Muscle layer of duodenum (tissue), 2 donors: ENCODE measurements around the gene GNG12.

Experiments
- H3K27ac ChIP-seq: one replicate; pipeline ENCODE4 v1.7.0; 2013; ENCODE audit warnings: mild to moderate bottlenecking, low read length
- H3K27me3 ChIP-seq: one replicate; pipeline ENCODE4 v1.7.0; 2013; ENCODE audit warnings: low read depth, mild to moderate bottlenecking, control low read depth, low read length
- H3K36me3 ChIP-seq, 2 donors: one replicate each; pipeline ENCODE4 v1.7.0; 2013; ENCODE audit warnings: low read length in 2 of 2, control low read depth in 1 of 2, mild to moderate bottlenecking in 1 of 2; ENCODE audit not compliant: insufficient read depth in 2 of 2, control insufficient read depth in 1 of 2
- H3K4me1 ChIP-seq, 2 donors: one replicate each; pipeline ENCODE4 v1.7.0; 2013; ENCODE audit warnings: low read length in 2 of 2, mild to moderate bottlenecking in 2 of 2, control low read depth in 1 of 2, moderate library complexity in 1 of 2; ENCODE audit not compliant: insufficient read depth in 2 of 2, control insufficient read depth in 1 of 2
- H3K4me3 ChIP-seq, 2 donors: one replicate each; pipeline ENCODE4 v1.7.0; 2013; ENCODE audit warnings: low read length in 2 of 2, low read depth in 1 of 2, mild to moderate bottlenecking in 1 of 2
- H3K9me3 ChIP-seq, 2 donors: one replicate each; pipeline ENCODE4 v1.7.0; 2013; ENCODE audit warnings: low read length in 2 of 2, control low read depth in 1 of 2, mild to moderate bottlenecking in 1 of 2; ENCODE audit not compliant: control insufficient read depth in 1 of 2
- donor health status: healthy.

Gene GNG12

GRCh38 chr1:67856921-67857320, 23.7 kb upstream of the GNG12 start:
- no peaks in the 10 kb centered on the region for H3K36me3 ChIP-seq
- no peaks in the 10 kb centered on the region for H3K9me3 ChIP-seq
- H3K27ac ChIP-seq, result no peak overlapping the region
- no peak overlapping the region for H3K4me3 ChIP-seq
- H3K4me1 ChIP-seq, result peaks cover 0 to 11% of the 10 kb centered on the region in 2 donors
- H3K27me3 ChIP-seq, result no peaks in the 10 kb centered on the region

- Histone ChIP-seq H3K4me1 (peaks cover under 1 to 11% of the 10 kb centered on the region in 2 donors), H3K9me3 (no peaks in the 10 kb centered on the region), H3K27ac (no peak overlapping the region), H3K4me3 (no peak overlapping the region), H3K36me3 (no peaks in the 10 kb centered on the region), H3K27me3 (no peaks in the 10 kb centered on the region)
These were observed 22.7 kb upstream of the GNG12 start for GRCh38 chr1:67855961-67856360.

- H3K4me1 ChIP-seq, result peaks cover 6 to 11% of the 10 kb centered on the region in 2 donors
- no peaks in the 10 kb centered on the region for H3K27me3 ChIP-seq
These were observed 22.2 kb upstream of the GNG12 start for GRCh38 chr1:67855444-67855843.

GRCh38 chr1:67853704-67854103, 20.4 kb upstream of the GNG12 start:
- no peak overlapping the region for H3K27ac ChIP-seq

More at GRCh38 chr1:67855444-67855843, 22.2 kb upstream of the GNG12 start:
- Histone ChIP-seq H3K36me3 (no peaks in the 10 kb centered on the region), H3K9me3 (no peaks in the 10 kb centered on the region), H3K27ac (no peak overlapping the region), H3K4me3 (no peak overlapping the region)

GRCh38 chr1:67851800-67852199, 18.5 kb upstream of the GNG12 start:
- Histone ChIP-seq H3K9me3 (no peaks in the 10 kb centered on the region), H3K4me1 (peaks cover 10 to 11% of the 10 kb centered on the region in 2 donors), H3K36me3 (no peaks in the 10 kb centered on the region), H3K27ac (no peak overlapping the region), H3K27me3 (no peaks in the 10 kb centered on the region), H3K4me3 (no peak overlapping the region)

More at GRCh38 chr1:67853704-67854103, 20.4 kb upstream of the GNG12 start:
- no peaks in the 10 kb centered on the region for H3K36me3 ChIP-seq
- H3K9me3 ChIP-seq, result no peaks in the 10 kb centered on the region
- H3K4me3 ChIP-seq, result no peak overlapping the region
- peaks cover 10 to 11% of the 10 kb centered on the region in 2 donors for H3K4me1 ChIP-seq
- no peaks in the 10 kb centered on the region for H3K27me3 ChIP-seq

GRCh38 chr1:67850611-67851075, 17.4 kb upstream of the GNG12 start:
- H3K9me3 ChIP-seq, result no peaks in the 10 kb centered on the region
- no peak overlapping the region for H3K27ac ChIP-seq
- no peaks in the 10 kb centered on the region for H3K36me3 ChIP-seq
- peaks cover 3 to 10% of the 10 kb centered on the region in 2 donors for H3K4me1 ChIP-seq
- no peak overlapping the region for H3K4me3 ChIP-seq
- no peaks in the 10 kb centered on the region for H3K27me3 ChIP-seq

GRCh38 chr1:67850151-67850551, 16.9 kb upstream of the GNG12 start:
- no peaks in the 10 kb centered on the region for H3K27me3 ChIP-seq
- H3K4me3 ChIP-seq, result no peak overlapping the region
- H3K4me1 ChIP-seq, result peaks cover 0 to 10% of the 10 kb centered on the region in 2 donors
- H3K36me3 ChIP-seq, result no peaks in the 10 kb centered on the region
- H3K9me3 ChIP-seq, result no peaks in the 10 kb centered on the region
- H3K27ac ChIP-seq, result no peak overlapping the region

GRCh38 chr1:67847466-67847865, 14.2 kb upstream of the GNG12 start:
- Histone ChIP-seq H3K27me3 (no peaks in the 10 kb centered on the region), H3K27ac (no peak overlapping the region), H3K36me3 (no peaks in the 10 kb centered on the region), H3K4me3 (no peak overlapping the region), H3K9me3 (no peaks in the 10 kb centered on the region), H3K4me1 (peaks cover 0 to 10% of the 10 kb centered on the region in 2 donors)

GRCh38 chr1:67846538-67846937, 13.3 kb upstream of the GNG12 start:
- Histone ChIP-seq H3K36me3 (no peaks in the 10 kb centered on the region), H3K9me3 (no peaks in the 10 kb centered on the region), H3K27me3 (no peaks in the 10 kb centered on the region), H3K27ac (no peak overlapping the region), H3K4me3 (no peak overlapping the region), H3K4me1 (peaks cover 0 to 10% of the 10 kb centered on the region in 2 donors)

- H3K27me3 ChIP-seq, result no peaks in the 10 kb centered on the region
- H3K4me3 ChIP-seq, result no peak overlapping the region
- H3K36me3 ChIP-seq, result no peaks in the 10 kb centered on the region
- no peak overlapping the region for H3K27ac ChIP-seq
- peaks cover 0 to 4% of the 10 kb centered on the region in 2 donors for H3K4me1 ChIP-seq
- no peaks in the 10 kb centered on the region for H3K9me3 ChIP-seq
These were observed 11.7 kb upstream of the GNG12 start for GRCh38 chr1:67844988-67845387.

GRCh38 chr1:67843746-67844145, 10.5 kb upstream of the GNG12 start:
- Histone ChIP-seq H3K27ac (no peak overlapping the region), H3K4me3 (no peak overlapping the region), H3K4me1 (peaks cover 10 to 13% of the 10 kb centered on the region in 2 donors), H3K36me3 (no peaks in the 10 kb centered on the region), H3K9me3 (no peaks in the 10 kb centered on the region), H3K27me3 (no peaks in the 10 kb centered on the region)

GRCh38 chr1:67843331-67843730, 10.1 kb upstream of the GNG12 start:
- no peak overlapping the region for H3K27ac ChIP-seq
- H3K27me3 ChIP-seq, result no peaks in the 10 kb centered on the region
- H3K36me3 ChIP-seq, result no peaks in the 10 kb centered on the region
- no peaks in the 10 kb centered on the region for H3K9me3 ChIP-seq
- H3K4me3 ChIP-seq, result no peak overlapping the region
- H3K4me1 ChIP-seq, result peaks cover 10 to 17% of the 10 kb centered on the region in 2 donors
